ENCODE data around the gene ATP9B. TPM values are rescaled to one million over a fixed set of nuclear protein-coding genes. Genes with fewer than 3 reads are reported as not detected.

ATP9B gene
- total and polyA plus RNA-seq, 10 of the 15 experiments (the other 5 are each of a cell fraction or from before 2014, with no cell fraction given), result 0.74 to 20.7 (median 12.9) TPM

GRCh38 chr18:79107886-79108285 lies 38.7 kb downstream of the ATP9B start:
- Histone ChIP-seq H3K4me3 (no peak overlapping the region), H3K9ac (ENCODE audit: control insufficient read depth, insufficient read depth, low read length) (no peak overlapping the region), H2AFZ (ENCODE audit: control insufficient read depth, low read depth, low read length) (no peak overlapping the region), H3K36me3 (ENCODE audit: control insufficient read depth in 2 of 2, insufficient read depth in 2 of 2, low read length in 1 of 2) (no peaks in the 10 kb centered on the region; a peak in 1 of 4 replicates), H3K9me3 (replicated peaks; ENCODE audit: control insufficient read depth, insufficient read depth, low read length) (no peaks in the 10 kb centered on the region; the same call in 2 of the 3 replicates), H3K27me3 (replicated peaks in 1 of 2; ENCODE audit: control insufficient read depth in 2 of 2, insufficient read depth in 2 of 2, low read length in 1 of 2) (no peaks in the 10 kb centered on the region), H4K20me1 (ENCODE audit: control insufficient read depth, insufficient read depth) (peaks cover 4% of the 10 kb centered on the region; the same call in 1 of the 2 replicates), H3K27ac (ENCODE audit: control insufficient read depth, insufficient read depth) (no peak overlapping the region), H3K4me2 (ENCODE audit: control insufficient read depth, insufficient read depth) (no peak overlapping the region), H3K79me2 (ENCODE audit: control insufficient read depth, insufficient read depth, low read length) (no peaks in the 10 kb centered on the region; the same call in none of the 2 replicates), H3K4me1 (ENCODE audit: control insufficient read depth, insufficient read depth, low read length) (no peaks in the 10 kb centered on the region)
- CTCF ChIA-PET, result no interaction called here
- in situ Hi-C loops (cut with MboI) (no loop called here), intact Hi-C loops (cut with micrococcal nuclease; ENCODE audit: unreplicated experiment) (no loop called here)
- SMC1A ChIA-PET (ENCODE audit: uncharacterized antibody, unreplicated experiment), result no interaction called here
- ATAC-seq (no peak), FAIRE-seq (no peak), DNase-seq (ENCODE audit: low read depth, low spot score) (no peak)
- BruUV-seq (replicated peaks), result no TSS peak
- POLR2A ChIA-PET, result no interaction called here
- no peak for TF ChIP-seq TBL1XR1 (IDR thresholded peaks at IDR 0.05; ENCODE audit: low read depth, low read length)
- no peak for TF ChIP-seq IKZF1 (conservative IDR thresholded peaks at IDR 0.05)
- TF ChIP-seq ZNF217 (IDR thresholded peaks at IDR 0.05), result no peak
- TF ChIP-seq EED (IDR thresholded peaks at IDR 0.05; ENCODE audit: low read depth), result no peak
- no peak for TF ChIP-seq TCF7 (IDR thresholded peaks at IDR 0.05; ENCODE audit: borderline replicate concordance)
- no peak for TF ChIP-seq NBN (IDR thresholded peaks at IDR 0.05)
- no peak for TF ChIP-seq MAX (IDR thresholded peaks at IDR 0.05; ENCODE audit: low read depth, low read length)
- TF ChIP-seq USF2 (IDR thresholded peaks at IDR 0.05; ENCODE audit: borderline replicate concordance, low read depth, low read length), result no peak
- no peak for TF ChIP-seq GATAD2B (conservative IDR thresholded peaks at IDR 0.05; ENCODE audit: low read depth)
- TF ChIP-seq RUNX3 (IDR thresholded peaks at IDR 0.05; ENCODE audit: low read length), result no peak
- TF ChIP-seq MTA3 (IDR thresholded peaks at IDR 0.05; ENCODE audit: borderline replicate concordance, low read length), result no peak
- no peak for TF ChIP-seq CBX5 (IDR thresholded peaks at IDR 0.05; ENCODE audit: low read depth)
- no peak for TF ChIP-seq KLF5 (IDR thresholded peaks at IDR 0.05; ENCODE audit: partially characterized antibody)
- TF ChIP-seq NRF1 (conservative IDR thresholded peaks at IDR 0.05; ENCODE audit: low read depth, low read length), result no peak
- TF ChIP-seq TCF12 (IDR thresholded peaks at IDR 0.05; ENCODE audit: low read depth, low read length), result no peak
- TF ChIP-seq ZNF274 (IDR thresholded peaks at IDR 0.05; ENCODE audit: insufficient read depth, insufficient read length), result no peak
- TF ChIP-seq SMARCA5 (IDR thresholded peaks at IDR 0.05), result no peak
- RAD21 ChIA-PET (ENCODE audit: unreplicated experiment), result no interaction called here
- 97% methylated on average over 4 of the region's 4 CpGs for WGBS (ENCODE audit: insufficient coverage, insufficient replicate concordance, low lambda C conversion rate, missing lambda C conversion rate)
